ENCODE measurements around the gene NUP50.

DNA sequence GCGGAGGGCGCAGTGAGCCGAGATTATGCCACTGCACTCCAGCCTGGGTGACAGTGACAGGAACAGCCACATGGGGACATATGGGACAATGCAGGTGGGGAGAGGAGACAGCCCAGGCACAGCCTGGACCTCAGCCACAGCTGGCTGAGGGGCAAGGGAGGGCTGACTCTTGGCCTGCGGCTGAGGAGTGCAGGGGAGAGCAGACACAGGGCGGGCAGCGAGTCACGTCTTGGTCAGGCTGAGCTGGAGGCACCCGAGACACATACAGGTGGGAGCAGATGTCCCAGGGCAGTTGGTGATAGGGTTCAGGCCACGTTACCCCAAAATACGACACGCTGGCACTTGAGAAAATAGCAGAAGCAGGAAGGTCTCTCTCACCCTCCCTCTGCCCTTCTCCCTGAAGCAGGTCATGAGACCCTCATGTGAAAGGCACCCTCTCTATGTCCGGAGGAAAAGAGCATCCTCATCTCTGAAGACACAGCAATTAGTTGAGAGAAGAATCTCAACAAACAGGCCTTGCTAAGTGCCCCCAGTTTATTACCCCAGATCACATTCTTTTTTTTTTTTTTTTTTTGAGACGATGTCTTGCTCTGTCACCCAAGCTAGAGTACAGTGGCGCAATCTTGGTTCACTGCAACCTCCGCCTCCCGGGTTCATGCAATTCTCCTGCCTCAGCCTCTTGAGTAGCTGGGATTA, 66.4 kb downstream of the NUP50 start:
- TF ChIP-seq, protein P1, sequence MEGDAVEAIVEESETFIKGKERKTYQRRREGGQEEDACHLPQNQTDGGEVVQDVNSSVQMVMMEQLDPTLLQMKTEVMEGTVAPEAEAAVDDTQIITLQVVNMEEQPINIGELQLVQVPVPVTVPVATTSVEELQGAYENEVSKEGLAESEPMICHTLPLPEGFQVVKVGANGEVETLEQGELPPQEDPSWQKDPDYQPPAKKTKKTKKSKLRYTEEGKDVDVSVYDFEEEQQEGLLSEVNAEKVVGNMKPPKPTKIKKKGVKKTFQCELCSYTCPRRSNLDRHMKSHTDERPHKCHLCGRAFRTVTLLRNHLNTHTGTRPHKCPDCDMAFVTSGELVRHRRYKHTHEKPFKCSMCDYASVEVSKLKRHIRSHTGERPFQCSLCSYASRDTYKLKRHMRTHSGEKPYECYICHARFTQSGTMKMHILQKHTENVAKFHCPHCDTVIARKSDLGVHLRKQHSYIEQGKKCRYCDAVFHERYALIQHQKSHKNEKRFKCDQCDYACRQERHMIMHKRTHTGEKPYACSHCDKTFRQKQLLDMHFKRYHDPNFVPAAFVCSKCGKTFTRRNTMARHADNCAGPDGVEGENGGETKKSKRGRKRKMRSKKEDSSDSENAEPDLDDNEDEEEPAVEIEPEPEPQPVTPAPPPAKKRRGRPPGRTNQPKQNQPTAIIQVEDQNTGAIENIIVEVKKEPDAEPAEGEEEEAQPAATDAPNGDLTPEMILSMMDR (conservative IDR thresholded peaks at IDR 0.05 in 1 of 2, IDR thresholded peaks at IDR 0.05 in 1 of 2; ENCODE audit: low read depth in 1 of 2, low read length in 2 of 2) = no peak
- TF ChIP-seq EZH2 (IDR thresholded peaks at IDR 0.05; ENCODE audit: low read length, missing control alignments) = no peak

Measured in fibroblast of lung (primary cell).